ENCODE data around the gene FAM107B. TPM values are rescaled to one million over a fixed set of nuclear protein-coding genes. Genes with fewer than 3 reads are reported as not detected.

Gene FAM107B
- total and polyA plus RNA-seq, 2 of the 4 experiments (the other 2 are of a cell fraction), result 26.4 to 27.1 TPM

- Histone ChIP-seq H3K36me3 (ENCODE audit: control insufficient read depth, insufficient read depth, low read length) (no peaks in the 10 kb centered on the region), H3K4me1 (ENCODE audit: control insufficient read depth, insufficient read depth, low read length) (no peaks in the 10 kb centered on the region), H3K4me2 (ENCODE audit: low read depth, low read length) (no peak overlapping the region), H3K14ac (replicated peaks; ENCODE audit: low read depth, low read length) (no peak overlapping the region), H3K9ac (ENCODE audit: low read depth, low read length) (no peak overlapping the region), H4K91ac (ENCODE audit: insufficient read depth, low read depth, low read length) (no peak overlapping the region), H3K79me1 (ENCODE audit: low read depth in 1 of 2, low read length in 2 of 2) (no peaks in the 10 kb centered on the region), H2AK9ac (replicated peaks; ENCODE audit: low read depth, low read length, poor library complexity) (no peak overlapping the region), H2BK5ac (ENCODE audit: low read depth, low read length, poor library complexity, severe bottlenecking) (no peak overlapping the region), H3K27ac (ENCODE audit: insufficient read depth, low read length) (no peak overlapping the region), H2AFZ (replicated peaks; ENCODE audit: low read length, poor library complexity) (no peak overlapping the region), H3K27me3 (ENCODE audit: control insufficient read depth, insufficient read depth, low read length) (peaks cover 18% of the 10 kb centered on the region), H2AK5ac (ENCODE audit: low read depth, low read length) (no peak overlapping the region), H2BK120ac (ENCODE audit: low read depth, low read length) (no peak overlapping the region), H3K4ac (ENCODE audit: low read depth, low read length) (no peak overlapping the region), H3K18ac (ENCODE audit: low read depth, low read length) (no peak overlapping the region), H4K20me1 (ENCODE audit: insufficient read depth, low read length) (no peaks in the 10 kb centered on the region), H4K8ac (ENCODE audit: low read depth in 2 of 2, low read length in 2 of 2) (no peak overlapping the region), H3K9me3 (ENCODE audit: control insufficient read depth, insufficient read depth, low read length) (no peaks in the 10 kb centered on the region), H4K5ac (ENCODE audit: low read depth, low read length) (no peak overlapping the region), H3K9me1 (ENCODE audit: insufficient read depth, low read length) (no peaks in the 10 kb centered on the region), H2BK15ac (ENCODE audit: low read depth, low read length) (no peak overlapping the region), H3K4me3 (ENCODE audit: insufficient read depth, low read depth, low read length) (no peak overlapping the region), H3K56ac (ENCODE audit: extremely low read depth, insufficient read depth, low read length) (no peak overlapping the region), H3K23ac (ENCODE audit: low read depth, low read length) (no peak overlapping the region), H2BK20ac (ENCODE audit: low read depth, low read length) (no peak overlapping the region)
- BruUV-seq (replicated peaks), result no TSS peak
- in situ Hi-C loops (cut with MboI; ENCODE audit: low sequenced_read_pairs) (loop anchor here (25.0 kb wide), 1 partner anchor 614 kb away; no protein-coding TSS in a partner anchor), intact Hi-C loops (cut with micrococcal nuclease) (no loop called here), dilution Hi-C loops (cut with HindIII; ENCODE audit: low sequenced_read_pairs, unreplicated experiment) (no loop called here)
- 59% methylated on average over 5 of the region's 5 CpGs; no CpG with 5 or more reads in 1 of the 2 experiments for WGBS, 2 experiments (ENCODE audit: extremely low coverage in 2 of 2, insufficient read length in 1 of 2)
- ATAC-seq (ENCODE audit: low read depth) (no peak), DNase-seq (no peak)
- ChIA-PET POLR2A (ENCODE audit: unreplicated experiment) (no interaction called here), CTCF (interaction anchor here (0.6 kb wide), 1 partner anchor 1164 kb away, joined by 3 read pairs; no protein-coding TSS in a partner anchor)
- TF ChIP-seq, protein P1, sequence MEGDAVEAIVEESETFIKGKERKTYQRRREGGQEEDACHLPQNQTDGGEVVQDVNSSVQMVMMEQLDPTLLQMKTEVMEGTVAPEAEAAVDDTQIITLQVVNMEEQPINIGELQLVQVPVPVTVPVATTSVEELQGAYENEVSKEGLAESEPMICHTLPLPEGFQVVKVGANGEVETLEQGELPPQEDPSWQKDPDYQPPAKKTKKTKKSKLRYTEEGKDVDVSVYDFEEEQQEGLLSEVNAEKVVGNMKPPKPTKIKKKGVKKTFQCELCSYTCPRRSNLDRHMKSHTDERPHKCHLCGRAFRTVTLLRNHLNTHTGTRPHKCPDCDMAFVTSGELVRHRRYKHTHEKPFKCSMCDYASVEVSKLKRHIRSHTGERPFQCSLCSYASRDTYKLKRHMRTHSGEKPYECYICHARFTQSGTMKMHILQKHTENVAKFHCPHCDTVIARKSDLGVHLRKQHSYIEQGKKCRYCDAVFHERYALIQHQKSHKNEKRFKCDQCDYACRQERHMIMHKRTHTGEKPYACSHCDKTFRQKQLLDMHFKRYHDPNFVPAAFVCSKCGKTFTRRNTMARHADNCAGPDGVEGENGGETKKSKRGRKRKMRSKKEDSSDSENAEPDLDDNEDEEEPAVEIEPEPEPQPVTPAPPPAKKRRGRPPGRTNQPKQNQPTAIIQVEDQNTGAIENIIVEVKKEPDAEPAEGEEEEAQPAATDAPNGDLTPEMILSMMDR (conservative IDR thresholded peaks at IDR 0.05; ENCODE audit: low read depth, low read length), result no peak
- TF ChIP-seq MAFK (IDR thresholded peaks at IDR 0.05; ENCODE audit: low read depth, low read length) (no peak), RAD21 (IDR thresholded peaks at IDR 0.05; ENCODE audit: low read length) (no peak), BHLHE40 (IDR thresholded peaks at IDR 0.05; ENCODE audit: low read depth, low read length) (no peak), RCOR1 (IDR thresholded peaks at IDR 0.05; ENCODE audit: insufficient replicate concordance, low read length) (no peak), NFE2L2 (IDR thresholded peaks at IDR 0.05; ENCODE audit: low read depth, low read length) (no peak), MAZ (IDR thresholded peaks at IDR 0.05; ENCODE audit: borderline replicate concordance, low read depth, low read length) (no peak), POLR2A (IDR thresholded peaks at IDR 0.05; ENCODE audit: low read depth, low read length) (no peak)
Observed at GRCh38 chr10:14801723-14802122, 27.0 kb upstream of the FAM107B start.

All from IMR-90 (cell line).